Trophoblast cell (in vitro differentiated cells and primary cell): ENCODE measurements around the gene RPGR.
A peak's percentile ranks its signal among the peaks of the same experiment; 100 is the strongest.

Experiments used
- DNase-seq, 2 donors: peaks; one replicate each; pipeline ENCODE4 v3.0.0-alpha.2; 2016
- H2AFZ ChIP-seq: 2 replicates; pipeline ENCODE4 v1.6.1; 2013; ENCODE audit warnings: low read length, moderate library complexity, mild to moderate bottlenecking; ENCODE audit not compliant: insufficient read depth, poor library complexity
- H2AK5ac ChIP-seq: 2 replicates; pipeline ENCODE4 v1.6.1; 2013; ENCODE audit warnings: mild to moderate bottlenecking, low read length
- H2BK120ac ChIP-seq: 2 replicates; pipeline ENCODE4 v1.6.1; 2013; ENCODE audit warnings: low read length, mild to moderate bottlenecking, moderate library complexity; ENCODE audit not compliant: insufficient read depth, poor library complexity
- H2BK12ac ChIP-seq: 2 replicates; pipeline ENCODE4 v1.6.1; 2013; ENCODE audit warnings: mild to moderate bottlenecking, low read length, moderate library complexity
- H2BK5ac ChIP-seq: 2 replicates; pipeline ENCODE4 v1.6.1; 2013; ENCODE audit warnings: low read length, low read depth, moderate library complexity, mild to moderate bottlenecking; ENCODE audit not compliant: poor library complexity
- H3K14ac ChIP-seq: 2 replicates; pipeline ENCODE4 v1.6.1; 2013; ENCODE audit warnings: mild to moderate bottlenecking, low read length
- H3K18ac ChIP-seq: 2 replicates; pipeline ENCODE4 v1.6.1; 2013; ENCODE audit warnings: mild to moderate bottlenecking, low read length
- H3K23ac ChIP-seq: 2 replicates; pipeline ENCODE4 v1.6.1; 2013; ENCODE audit warnings: low read length
- H3K27ac ChIP-seq: 2 replicates; pipeline ENCODE4 v1.5.1; 2013; ENCODE audit warnings: low read depth, mild to moderate bottlenecking, inconsistent platforms, low read length, moderate library complexity
- H3K27me3 ChIP-seq: 2 replicates; pipeline ENCODE4 v1.6.1; 2013; ENCODE audit warnings: inconsistent platforms, mild to moderate bottlenecking, low read length, moderate library complexity; ENCODE audit not compliant: insufficient read depth
- H3K36me3 ChIP-seq, 2 experiments: 1 replicate in 1 of 2; 2 replicates in 1 of 2; pipeline ENCODE4 v1.6.1; 2013; ENCODE audit warnings: low read length in 2 of 2, mild to moderate bottlenecking in 2 of 2, moderate library complexity in 1 of 2; ENCODE audit not compliant: insufficient read depth in 2 of 2, control insufficient read depth in 1 of 2
- H3K4ac ChIP-seq: 2 replicates; pipeline ENCODE4 v1.6.1; 2013; ENCODE audit warnings: low read depth, mild to moderate bottlenecking, low read length, moderate library complexity
- H3K4me1 ChIP-seq, 2 experiments: 1 replicate in 1 of 2; 2 replicates in 1 of 2; pipeline ENCODE4 v1.6.1; 2013; ENCODE audit warnings: low read length in 2 of 2, mild to moderate bottlenecking in 2 of 2, moderate library complexity in 1 of 2; ENCODE audit not compliant: insufficient read depth in 2 of 2, control insufficient read depth in 1 of 2
- H3K4me2 ChIP-seq: 2 replicates; pipeline ENCODE4 v1.6.1; 2013; ENCODE audit warnings: inconsistent platforms, mild to moderate bottlenecking, low read length, moderate library complexity
- H3K4me3 ChIP-seq: 2 replicates; pipeline ENCODE4 v1.5.1; 2013; ENCODE audit warnings: mild to moderate bottlenecking, low read depth, low read length, inconsistent platforms
- H3K79me1 ChIP-seq: one replicate; pipeline ENCODE4 v1.6.1; 2013; ENCODE audit warnings: low read length
- H3K79me2 ChIP-seq: 2 replicates; pipeline ENCODE4 v1.6.1; 2013; ENCODE audit warnings: low read length, mild to moderate bottlenecking; ENCODE audit not compliant: control insufficient read depth, insufficient read depth, poor library complexity
- H3K9ac ChIP-seq: 2 replicates; pipeline ENCODE4 v1.6.1; 2013; ENCODE audit warnings: mild to moderate bottlenecking, low read length
- H3K9me3 ChIP-seq: 2 replicates; pipeline ENCODE4 v1.6.1; 2013; ENCODE audit warnings: low read depth, mild to moderate bottlenecking, control low read depth, inconsistent platforms, low read length; ENCODE audit not compliant: insufficient read depth
- H4K12ac ChIP-seq: 2 replicates; pipeline ENCODE4 v1.6.1; 2013; ENCODE audit warnings: low read depth, mild to moderate bottlenecking, low read length, moderate library complexity
- H4K8ac ChIP-seq: 2 replicates; pipeline ENCODE4 v1.6.1; 2013; ENCODE audit warnings: low read depth, mild to moderate bottlenecking, low read length, moderate library complexity
- H4K91ac ChIP-seq: one replicate; pipeline ENCODE4 v1.6.1; 2013; ENCODE audit warnings: low read depth, mild to moderate bottlenecking, low read length, moderate library complexity
- WGBS: extraction: QIAGEN DNeasy Blood & Tissue Kit; methylation state at CpG from one replicate; pipeline ENCODE4 v1.1.7; 2013; ENCODE audit warnings: missing lambda C conversion rate; ENCODE audit not compliant: insufficient read length, insufficient coverage; ENCODE audit errors: extremely low coverage; 5-methylcytosine and 5-hydroxymethylcytosine counted together

Gene RPGR

GRCh38 chrX:38285649-38286048 is 41.7 kb downstream of the RPGR start:
- H4K91ac ChIP-seq, result no peak overlapping the region
- no peak overlapping the region for H3K4me3 ChIP-seq
- no peak overlapping the region for H4K8ac ChIP-seq
- no peak overlapping the region for H3K14ac ChIP-seq
- no peaks in the 10 kb centered on the region for H3K79me2 ChIP-seq
- no peak overlapping the region for H2BK12ac ChIP-seq
- H2BK120ac ChIP-seq, result no peak overlapping the region
- no peak overlapping the region for H3K9ac ChIP-seq
- no peak overlapping the region for H3K27ac ChIP-seq
- no peaks in the 10 kb centered on the region for H3K4me1 ChIP-seq
- H2AK5ac ChIP-seq, result no peak overlapping the region
- H3K4me2 ChIP-seq, result no peak overlapping the region
- no peaks in the 10 kb centered on the region for H3K36me3 ChIP-seq
- H4K12ac ChIP-seq, result no peak overlapping the region
- DNase-seq, result no peak
- no peaks in the 10 kb centered on the region for H3K9me3 ChIP-seq
- H2AFZ ChIP-seq, result no peak overlapping the region
- H2BK5ac ChIP-seq, result no peak overlapping the region
- H3K23ac ChIP-seq, result no peak overlapping the region
- no peaks in the 10 kb centered on the region for H3K27me3 ChIP-seq
- no peak overlapping the region for H3K18ac ChIP-seq
- WGBS, result no CpG with 5 or more reads among the region's 1 CpG
- no peaks in the 10 kb centered on the region for H3K79me1 ChIP-seq
- H3K4ac ChIP-seq, result no peak overlapping the region

- H3K4me2 ChIP-seq, result no peak overlapping the region
- no peak overlapping the region for H3K4ac ChIP-seq
- no peak overlapping the region for H2BK5ac ChIP-seq
- no peak overlapping the region for H2BK12ac ChIP-seq
- no peak overlapping the region for H4K91ac ChIP-seq
- no peaks in the 10 kb centered on the region for H3K9me3 ChIP-seq
- H2AFZ ChIP-seq, result no peak overlapping the region
- H3K79me1 ChIP-seq, result no peaks in the 10 kb centered on the region
- H3K4me3 ChIP-seq, result no peak overlapping the region
- no peak overlapping the region for H2BK120ac ChIP-seq
- H4K12ac ChIP-seq, result no peak overlapping the region
- H4K8ac ChIP-seq, result no peak overlapping the region
- H3K27me3 ChIP-seq, result no peaks in the 10 kb centered on the region
- H3K9ac ChIP-seq, result no peak overlapping the region
- H3K27ac ChIP-seq, result no peak overlapping the region
- no peaks in the 10 kb centered on the region for H3K36me3 ChIP-seq
- DNase-seq, result peak in 1 of 2 donors; percentile 13
- no peak overlapping the region for H3K18ac ChIP-seq
- no peaks in the 10 kb centered on the region for H3K4me1 ChIP-seq
- no peak overlapping the region for H3K14ac ChIP-seq
- H2AK5ac ChIP-seq, result no peak overlapping the region
- H3K79me2 ChIP-seq, result no peaks in the 10 kb centered on the region
- WGBS, result no CpG with 5 or more reads among the region's 1 CpG
- no peak overlapping the region for H3K23ac ChIP-seq
Observed at GRCh38 chrX:38282049-38282448, 45.3 kb downstream of the RPGR start.

DNA sequence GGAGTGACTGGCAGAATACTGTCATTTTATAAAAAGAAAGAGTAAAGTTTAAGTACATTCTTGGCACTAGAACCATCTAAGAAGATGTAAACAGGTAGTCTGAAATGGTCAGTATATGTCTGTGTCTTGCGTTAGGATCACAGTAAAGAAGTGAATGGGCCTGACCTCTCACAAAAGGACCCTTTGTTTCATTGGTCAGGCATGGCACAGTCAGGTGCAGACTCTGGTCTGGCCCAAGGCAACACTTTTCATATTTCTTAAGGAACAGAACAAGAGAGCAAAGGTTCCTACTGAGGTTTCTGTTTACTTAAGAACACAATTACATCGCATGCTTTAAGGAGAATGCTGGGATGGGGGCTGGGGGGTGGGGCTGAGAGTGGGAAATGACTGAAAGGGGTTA is 48.1 kb downstream of the RPGR start:
- no peak overlapping the region for H2BK5ac ChIP-seq
- H3K79me2 ChIP-seq, result no peaks in the 10 kb centered on the region
- no peak overlapping the region for H3K14ac ChIP-seq
- H3K18ac ChIP-seq, result no peak overlapping the region
- no peak overlapping the region for H4K8ac ChIP-seq
- H3K23ac ChIP-seq, result no peak overlapping the region
- H3K9me3 ChIP-seq, result no peaks in the 10 kb centered on the region
- no peak overlapping the region for H3K4me2 ChIP-seq
- no peak overlapping the region for H3K4ac ChIP-seq
- no peak overlapping the region for H4K91ac ChIP-seq
- no peak overlapping the region for H2AK5ac ChIP-seq
- no peak overlapping the region for H3K27ac ChIP-seq
- H3K4me3 ChIP-seq, result no peak overlapping the region
- no peak overlapping the region for H4K12ac ChIP-seq
- no peak overlapping the region for H2AFZ ChIP-seq
- WGBS, result no CpG with 5 or more reads among the region's 2 CpGs
- DNase-seq, result no peak
- H3K27me3 ChIP-seq, result no peaks in the 10 kb centered on the region
- H3K79me1 ChIP-seq, result no peaks in the 10 kb centered on the region
- H3K9ac ChIP-seq, result no peak overlapping the region
- H2BK12ac ChIP-seq, result no peak overlapping the region
- H2BK120ac ChIP-seq, result no peak overlapping the region
- no peaks in the 10 kb centered on the region for H3K36me3 ChIP-seq
- H3K4me1 ChIP-seq, result no peaks in the 10 kb centered on the region

DNA sequence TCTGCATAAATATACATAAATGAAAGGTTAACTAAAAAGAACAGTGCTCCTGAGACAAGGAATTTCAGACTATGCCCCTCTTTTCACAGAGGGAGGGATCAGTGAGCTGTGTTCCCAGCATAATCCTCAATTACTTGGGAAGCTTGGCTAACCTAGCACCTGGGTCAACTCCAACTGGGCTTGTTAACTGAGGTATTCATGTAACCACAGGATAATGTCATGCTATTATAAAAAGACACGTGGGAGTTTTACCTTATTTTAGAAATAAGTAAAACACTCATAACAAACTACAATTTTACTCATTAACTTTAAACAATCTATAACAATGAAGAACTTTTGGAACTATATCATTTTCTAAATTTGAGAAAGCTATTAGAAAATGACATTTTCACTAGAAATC is 48.6 kb downstream of the RPGR start:
- H3K79me1 ChIP-seq, result no peaks in the 10 kb centered on the region
- no peaks in the 10 kb centered on the region for H3K79me2 ChIP-seq
- no peak overlapping the region for H3K4ac ChIP-seq
- no peak for DNase-seq
- no peak overlapping the region for H4K91ac ChIP-seq
- H2BK12ac ChIP-seq, result no peak overlapping the region
- H3K23ac ChIP-seq, result no peak overlapping the region
- no peak overlapping the region for H3K4me3 ChIP-seq
- no peak overlapping the region for H2AFZ ChIP-seq
- no peak overlapping the region for H4K12ac ChIP-seq
- H3K36me3 ChIP-seq, result no peaks in the 10 kb centered on the region
- H3K9me3 ChIP-seq, result no peaks in the 10 kb centered on the region
- H3K9ac ChIP-seq, result no peak overlapping the region
- H3K27ac ChIP-seq, result no peak overlapping the region
- no peak overlapping the region for H2AK5ac ChIP-seq
- no peak overlapping the region for H3K14ac ChIP-seq
- no peak overlapping the region for H2BK5ac ChIP-seq
- H4K8ac ChIP-seq, result no peak overlapping the region
- no peaks in the 10 kb centered on the region for H3K27me3 ChIP-seq
- H2BK120ac ChIP-seq, result no peak overlapping the region
- no peak overlapping the region for H3K18ac ChIP-seq
- no peaks in the 10 kb centered on the region for H3K4me1 ChIP-seq
- WGBS, result no CpG with 5 or more reads among the region's 1 CpG
- H3K4me2 ChIP-seq, result no peak overlapping the region
